GM15510 (cell line): ENCODE data around the gene MYO15B.

Experiments
- POLR2A ChIP-seq: IDR thresholded peaks from 3 replicates; pipeline ENCODE4 v1.6.1; 2011; ENCODE audit warnings: borderline replicate concordance; ENCODE audit not compliant: insufficient read length; ENCODE audit errors: extremely low read depth

Gene MYO15B

DNA sequence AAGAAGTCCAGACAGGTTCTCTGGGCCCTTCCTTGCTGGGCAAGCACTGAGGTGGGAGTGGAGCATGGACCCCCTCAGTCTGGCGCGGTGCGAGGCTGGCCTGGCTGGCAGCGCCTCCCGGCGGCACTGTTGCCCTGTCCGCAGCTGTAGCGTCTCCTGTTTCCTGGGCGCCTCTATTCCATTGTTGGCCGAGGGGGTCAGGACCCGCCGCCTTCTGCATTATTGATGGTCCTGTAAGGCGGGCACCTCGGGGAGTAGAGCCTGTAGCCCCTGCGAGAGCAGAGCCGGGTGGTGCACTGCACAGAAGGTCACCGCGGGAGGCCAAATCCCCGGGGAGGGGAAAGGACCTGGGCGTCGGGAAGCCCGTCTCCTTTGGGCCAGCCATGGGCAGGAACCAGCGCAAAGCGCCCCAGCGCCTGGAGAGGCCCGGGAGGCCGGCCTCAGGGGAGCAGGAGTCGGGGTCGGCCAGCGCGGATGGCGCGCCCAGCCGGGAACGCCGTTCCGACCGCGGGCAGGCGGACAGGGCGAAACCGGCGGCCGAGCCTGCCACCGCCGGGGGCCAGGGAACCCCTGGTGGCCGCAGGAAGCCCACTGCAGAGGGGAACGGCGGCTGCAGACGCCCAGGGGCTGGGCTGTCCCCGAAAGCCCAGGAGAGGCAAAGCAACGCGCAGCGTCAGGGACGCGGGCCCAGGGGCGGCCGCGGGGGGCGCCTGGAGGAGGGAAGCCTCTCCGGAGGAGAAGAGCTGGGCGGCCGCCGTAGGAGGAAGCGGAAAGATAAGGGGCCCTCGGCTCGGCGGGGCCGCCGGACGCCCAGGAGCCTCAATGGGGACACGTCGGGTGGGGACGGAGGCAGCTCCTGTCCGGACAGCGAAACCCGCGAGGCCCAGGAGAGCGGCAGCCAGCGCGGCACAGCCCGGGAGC lies at the start of gene MYO15B:
Gene MYO15B (plus strand): TSS at position 126 of the 921 bp plus-strand sequence. CDS start 258 bp downstream, at position 384.
- no peak for TF ChIP-seq POLR2A

- TF ChIP-seq POLR2A = no peak
Measured at GRCh38 chr17:75539967-75540729, 47.5 kb upstream of the MYO15B start.

- TF ChIP-seq POLR2A = no peak
Measured at GRCh38 chr17:75540923-75541503, 46.6 kb upstream of the MYO15B start.

GRCh38 chr17:75542229-75542628 lies 45.4 kb upstream of the MYO15B start:
- no peak for TF ChIP-seq POLR2A

DNA sequence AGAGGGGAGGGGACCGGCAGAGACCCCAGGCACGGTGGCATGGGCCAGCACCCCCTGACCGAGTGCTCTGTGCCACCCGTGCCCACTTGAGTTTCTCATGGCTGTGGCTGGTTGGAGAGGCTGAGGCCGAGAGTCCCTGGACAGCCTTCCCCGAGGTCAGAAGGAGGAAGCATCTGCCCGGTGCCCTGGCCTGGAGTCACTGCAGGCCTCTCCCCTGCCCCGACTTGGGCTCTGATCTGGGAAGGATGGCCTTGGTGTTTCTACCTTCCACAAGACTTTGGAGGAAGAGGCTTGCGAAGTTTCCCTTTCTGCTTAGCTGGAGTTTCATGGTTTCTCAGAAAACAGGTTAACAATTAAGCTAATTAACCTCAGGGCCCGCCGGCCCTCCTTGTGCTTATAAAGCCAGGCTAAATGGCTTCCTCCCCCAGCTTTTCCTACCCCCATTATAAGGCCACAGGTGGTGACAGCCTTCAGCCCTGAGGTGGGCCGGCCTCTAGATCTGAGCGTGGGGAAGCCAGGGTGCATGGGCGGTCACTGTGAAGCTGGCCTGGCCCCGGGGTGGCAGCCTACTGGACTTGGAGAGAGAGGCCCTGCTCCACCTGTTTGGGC lies 44.8 kb upstream of the MYO15B start:
- no peak for TF ChIP-seq POLR2A

DNA sequence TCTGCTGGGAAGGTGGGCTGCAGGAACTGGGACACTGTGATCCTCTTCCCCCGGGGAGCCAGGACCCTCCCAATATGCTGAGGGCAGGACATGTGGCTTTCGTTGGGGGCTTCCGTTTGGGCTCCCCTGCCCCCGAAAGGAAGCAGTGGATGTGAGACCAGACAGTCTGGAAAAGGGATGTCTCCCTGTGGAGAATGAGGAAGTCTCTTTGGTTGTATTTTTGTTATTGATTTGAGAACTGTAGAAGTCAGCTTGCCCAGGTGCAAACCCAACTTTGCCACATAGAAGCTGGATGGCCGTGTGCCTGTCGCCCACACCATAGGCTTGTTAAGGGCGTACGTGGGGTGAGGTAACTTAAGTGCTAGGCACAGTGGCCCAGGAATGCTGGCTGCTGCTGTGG lies 43.4 kb upstream of the MYO15B start:
- no peak for TF ChIP-seq POLR2A

DNA sequence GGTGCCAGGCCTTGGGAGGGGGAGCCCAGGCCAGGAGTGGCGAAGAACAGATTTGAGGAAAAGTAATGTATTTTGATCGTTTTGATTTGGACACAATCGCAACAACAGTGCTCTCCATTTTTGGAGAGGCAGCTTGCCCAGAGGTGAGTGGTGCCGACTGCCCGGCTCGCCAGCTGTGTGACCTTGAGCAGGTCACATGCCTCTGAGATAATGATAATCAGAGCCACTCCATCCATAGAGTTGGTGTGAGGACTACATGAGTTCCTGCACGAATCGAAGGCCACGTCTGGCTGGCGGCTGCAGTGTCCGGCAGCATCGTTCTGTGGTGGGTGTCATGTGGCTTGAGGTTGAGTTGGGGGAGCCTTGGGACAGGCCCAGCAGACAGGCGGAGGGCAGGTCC lies 41.4 kb upstream of the MYO15B start:
- TF ChIP-seq POLR2A = no peak

DNA sequence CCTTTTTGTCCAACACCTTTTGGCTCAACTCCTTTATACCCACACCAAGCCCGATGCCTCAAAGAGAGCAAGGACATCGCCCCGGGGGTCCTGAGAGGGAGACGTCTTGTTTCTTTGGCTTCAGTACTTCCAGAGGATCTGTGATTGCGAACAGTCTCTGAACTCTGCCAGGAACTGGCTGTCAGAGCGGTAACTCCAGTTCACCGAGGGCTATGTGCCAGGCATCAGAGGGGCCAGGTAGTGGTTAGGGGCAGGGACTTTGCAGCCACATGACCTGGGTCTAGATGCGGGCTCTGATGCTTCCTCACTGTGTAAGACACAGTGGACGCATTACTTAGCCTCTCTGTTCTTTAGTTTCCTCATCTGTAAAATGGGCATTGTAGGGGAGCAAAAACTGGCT lies 40.5 kb upstream of the MYO15B start:
- no peak for TF ChIP-seq POLR2A

GRCh38 chr17:75548813-75549212 lies 38.8 kb upstream of the MYO15B start:
- no peak for TF ChIP-seq POLR2A

- TF ChIP-seq POLR2A = no peak
Measured at GRCh38 chr17:75549246-75550138, 38.1 kb upstream of the MYO15B start.

DNA sequence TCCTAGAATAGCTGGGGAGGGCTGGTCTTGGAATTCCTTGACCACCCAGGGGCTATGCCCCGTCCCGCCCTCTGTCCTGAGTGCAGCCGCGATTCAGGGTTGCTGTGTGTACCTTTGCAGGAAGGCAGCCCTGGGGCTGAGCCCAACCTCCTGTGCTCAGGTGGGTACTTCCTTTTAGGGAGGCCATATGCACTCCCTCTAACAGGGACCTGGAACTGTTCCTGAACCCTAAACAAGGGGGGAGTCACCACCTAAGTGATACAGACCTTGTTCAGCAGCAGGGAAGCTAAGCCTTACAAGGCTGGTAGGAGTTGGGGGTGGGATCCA lies 37.5 kb upstream of the MYO15B start:
- TF ChIP-seq POLR2A = no peak

- no peak for TF ChIP-seq POLR2A
Measured at GRCh38 chr17:75551266-75551665, 36.3 kb upstream of the MYO15B start.

GRCh38 chr17:75552425-75553294 lies 34.9 kb upstream of the MYO15B start:
- no peak for TF ChIP-seq POLR2A
